ENCODE data around the gene CLEC18A.
"Not testable (repeated sequence)": the region's sequence is repeated elsewhere in the genome, so short reads cannot be mapped to it uniquely, and the experiment has no call there.

DNA sequence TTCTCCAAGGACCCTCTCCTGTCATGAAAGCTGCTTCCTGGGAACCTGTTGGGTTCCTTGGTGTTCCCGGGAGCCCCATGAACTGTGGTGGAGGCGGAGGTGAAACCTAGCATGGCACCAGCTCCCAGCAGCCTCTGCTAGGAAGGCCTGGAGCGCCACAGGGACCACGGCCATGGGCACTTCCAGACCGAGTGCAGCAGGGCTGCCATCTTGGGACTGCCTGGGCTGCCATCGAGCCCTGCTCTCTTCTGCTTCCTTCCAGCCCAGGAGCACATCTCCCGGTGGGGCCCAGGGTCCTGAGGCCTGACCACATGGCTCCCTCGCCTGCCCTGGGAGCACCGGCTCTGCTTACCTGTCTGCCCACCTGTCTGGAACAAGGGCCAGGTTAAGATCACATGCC, 12.2 kb downstream of the CLEC18A start:
- not testable (repeated sequence) for TF ChIP-seq ZFP30 (CRISPR knock-in tag; IDR thresholded peaks at IDR 0.05); RARB (CRISPR knock-in tag; IDR thresholded peaks at IDR 0.05); ZNF565 (CRISPR knock-in tag; conservative IDR thresholded peaks at IDR 0.05; ENCODE audit: low read depth); ZFP3 (CRISPR knock-in tag; IDR thresholded peaks at IDR 0.05); TCF4 (CRISPR knock-in tag; IDR thresholded peaks at IDR 0.05; ENCODE audit: borderline replicate concordance); PATZ1 (CRISPR knock-in tag; IDR thresholded peaks at IDR 0.05; ENCODE audit: borderline replicate concordance); OSR1 (CRISPR knock-in tag; IDR thresholded peaks at IDR 0.05); ESRRG (CRISPR knock-in tag; IDR thresholded peaks at IDR 0.05); ZNF70 (CRISPR knock-in tag; IDR thresholded peaks at IDR 0.05); SNAI2 (CRISPR knock-in tag; IDR thresholded peaks at IDR 0.05)
- TF ChIP-seq, protein P1, sequence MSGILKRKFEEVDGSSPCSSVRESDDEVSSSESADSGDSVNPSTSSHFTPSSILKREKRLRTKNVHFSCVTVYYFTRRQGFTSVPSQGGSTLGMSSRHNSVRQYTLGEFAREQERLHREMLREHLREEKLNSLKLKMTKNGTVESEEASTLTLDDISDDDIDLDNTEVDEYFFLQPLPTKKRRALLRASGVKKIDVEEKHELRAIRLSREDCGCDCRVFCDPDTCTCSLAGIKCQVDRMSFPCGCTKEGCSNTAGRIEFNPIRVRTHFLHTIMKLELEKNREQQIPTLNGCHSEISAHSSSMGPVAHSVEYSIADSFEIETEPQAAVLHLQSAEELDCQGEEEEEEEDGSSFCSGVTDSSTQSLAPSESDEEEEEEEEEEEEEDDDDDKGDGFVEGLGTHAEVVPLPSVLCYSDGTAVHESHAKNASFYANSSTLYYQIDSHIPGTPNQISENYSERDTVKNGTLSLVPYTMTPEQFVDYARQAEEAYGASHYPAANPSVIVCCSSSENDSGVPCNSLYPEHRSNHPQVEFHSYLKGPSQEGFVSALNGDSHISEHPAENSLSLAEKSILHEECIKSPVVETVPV (CRISPR knock-in tag; IDR thresholded peaks at IDR 0.05), result not testable (repeated sequence)
